ENCODE measurements around the gene PCIF1. TPM values are rescaled to one million over a fixed set of nuclear protein-coding genes. Genes with fewer than 3 reads are reported as not detected.

Gene PCIF1
- total and polyA plus RNA-seq, 9 of the 15 experiments (the other 6 are each of a cell fraction or from before 2014, with no cell fraction given): 5.8 to 29.4 (median 11.3) TPM

DNA sequence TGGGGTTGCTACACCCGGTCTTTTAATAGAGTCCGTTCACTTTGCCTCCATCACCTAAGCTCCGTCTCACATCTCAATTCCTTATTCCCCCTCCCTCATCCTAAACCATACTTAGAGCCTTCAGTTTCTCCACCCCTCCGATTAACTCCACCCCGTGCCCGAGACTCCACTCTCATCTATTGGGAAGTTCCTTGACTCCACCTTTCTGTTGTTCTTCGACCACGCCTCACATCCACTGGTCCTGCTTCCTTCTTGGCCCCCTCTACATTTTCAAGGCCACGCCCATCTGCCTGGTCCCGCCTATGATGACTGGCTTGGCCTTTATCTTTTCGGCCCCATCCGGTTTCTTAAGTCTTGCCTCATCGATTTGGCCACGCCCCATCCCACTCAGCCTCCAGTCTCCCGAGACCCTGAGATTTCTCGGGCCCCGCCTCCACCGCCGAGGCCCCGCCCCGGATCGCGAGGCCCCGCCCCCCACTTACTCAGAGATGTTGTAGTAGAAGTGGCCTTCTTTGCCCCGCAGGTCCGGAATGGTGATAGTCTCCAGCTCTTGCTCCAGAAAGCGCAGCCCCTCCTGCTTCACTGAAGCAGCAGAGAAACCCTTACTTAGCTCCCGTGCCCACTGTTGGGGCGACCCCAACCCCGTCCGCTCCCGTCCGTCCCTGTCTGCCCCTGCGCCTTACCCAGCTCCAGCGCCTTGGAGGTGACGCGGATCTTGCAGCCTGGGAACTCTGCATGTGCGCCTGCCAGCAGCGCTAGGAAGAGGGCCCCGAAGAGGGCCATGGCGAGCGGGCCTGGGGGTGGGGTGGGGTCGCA, 23.6 kb upstream of the PCIF1 start (continued):
- TF ChIP-seq, protein P1, sequence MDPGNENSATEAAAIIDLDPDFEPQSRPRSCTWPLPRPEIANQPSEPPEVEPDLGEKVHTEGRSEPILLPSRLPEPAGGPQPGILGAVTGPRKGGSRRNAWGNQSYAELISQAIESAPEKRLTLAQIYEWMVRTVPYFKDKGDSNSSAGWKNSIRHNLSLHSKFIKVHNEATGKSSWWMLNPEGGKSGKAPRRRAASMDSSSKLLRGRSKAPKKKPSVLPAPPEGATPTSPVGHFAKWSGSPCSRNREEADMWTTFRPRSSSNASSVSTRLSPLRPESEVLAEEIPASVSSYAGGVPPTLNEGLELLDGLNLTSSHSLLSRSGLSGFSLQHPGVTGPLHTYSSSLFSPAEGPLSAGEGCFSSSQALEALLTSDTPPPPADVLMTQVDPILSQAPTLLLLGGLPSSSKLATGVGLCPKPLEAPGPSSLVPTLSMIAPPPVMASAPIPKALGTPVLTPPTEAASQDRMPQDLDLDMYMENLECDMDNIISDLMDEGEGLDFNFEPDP (CRISPR knock-in tag; IDR thresholded peaks at IDR 0.05): no peak
- no peak for TF ChIP-seq ZNF232 (CRISPR knock-in tag; IDR thresholded peaks at IDR 0.05)
- TF ChIP-seq, protein P2, sequence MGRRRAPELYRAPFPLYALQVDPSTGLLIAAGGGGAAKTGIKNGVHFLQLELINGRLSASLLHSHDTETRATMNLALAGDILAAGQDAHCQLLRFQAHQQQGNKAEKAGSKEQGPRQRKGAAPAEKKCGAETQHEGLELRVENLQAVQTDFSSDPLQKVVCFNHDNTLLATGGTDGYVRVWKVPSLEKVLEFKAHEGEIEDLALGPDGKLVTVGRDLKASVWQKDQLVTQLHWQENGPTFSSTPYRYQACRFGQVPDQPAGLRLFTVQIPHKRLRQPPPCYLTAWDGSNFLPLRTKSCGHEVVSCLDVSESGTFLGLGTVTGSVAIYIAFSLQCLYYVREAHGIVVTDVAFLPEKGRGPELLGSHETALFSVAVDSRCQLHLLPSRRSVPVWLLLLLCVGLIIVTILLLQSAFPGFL (CRISPR knock-in tag; IDR thresholded peaks at IDR 0.05): no peak
- no peak for TF ChIP-seq NR2F6 (CRISPR knock-in tag; IDR thresholded peaks at IDR 0.05)
- TF ChIP-seq, protein P3, sequence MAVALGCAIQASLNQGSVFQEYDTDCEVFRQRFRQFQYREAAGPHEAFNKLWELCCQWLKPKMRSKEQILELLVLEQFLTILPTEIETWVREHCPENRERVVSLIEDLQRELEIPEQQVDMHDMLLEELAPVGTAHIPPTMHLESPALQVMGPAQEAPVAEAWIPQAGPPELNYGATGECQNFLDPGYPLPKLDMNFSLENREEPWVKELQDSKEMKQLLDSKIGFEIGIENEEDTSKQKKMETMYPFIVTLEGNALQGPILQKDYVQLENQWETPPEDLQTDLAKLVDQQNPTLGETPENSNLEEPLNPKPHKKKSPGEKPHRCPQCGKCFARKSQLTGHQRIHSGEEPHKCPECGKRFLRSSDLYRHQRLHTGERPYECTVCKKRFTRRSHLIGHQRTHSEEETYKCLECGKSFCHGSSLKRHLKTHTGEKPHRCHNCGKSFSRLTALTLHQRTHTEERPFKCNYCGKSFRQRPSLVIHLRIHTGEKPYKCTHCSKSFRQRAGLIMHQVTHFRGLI (CRISPR knock-in tag; IDR thresholded peaks at IDR 0.05): no peak
- TF ChIP-seq, protein P4, sequence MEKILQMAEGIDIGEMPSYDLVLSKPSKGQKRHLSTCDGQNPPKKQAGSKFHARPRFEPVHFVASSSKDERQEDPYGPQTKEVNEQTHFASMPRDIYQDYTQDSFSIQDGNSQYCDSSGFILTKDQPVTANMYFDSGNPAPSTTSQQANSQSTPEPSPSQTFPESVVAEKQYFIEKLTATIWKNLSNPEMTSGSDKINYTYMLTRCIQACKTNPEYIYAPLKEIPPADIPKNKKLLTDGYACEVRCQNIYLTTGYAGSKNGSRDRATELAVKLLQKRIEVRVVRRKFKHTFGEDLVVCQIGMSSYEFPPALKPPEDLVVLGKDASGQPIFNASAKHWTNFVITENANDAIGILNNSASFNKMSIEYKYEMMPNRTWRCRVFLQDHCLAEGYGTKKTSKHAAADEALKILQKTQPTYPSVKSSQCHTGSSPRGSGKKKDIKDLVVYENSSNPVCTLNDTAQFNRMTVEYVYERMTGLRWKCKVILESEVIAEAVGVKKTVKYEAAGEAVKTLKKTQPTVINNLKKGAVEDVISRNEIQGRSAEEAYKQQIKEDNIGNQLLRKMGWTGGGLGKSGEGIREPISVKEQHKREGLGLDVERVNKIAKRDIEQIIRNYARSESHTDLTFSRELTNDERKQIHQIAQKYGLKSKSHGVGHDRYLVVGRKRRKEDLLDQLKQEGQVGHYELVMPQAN (IDR thresholded peaks at IDR 0.05; ENCODE audit: borderline replicate concordance): no peak; the same call in 1 of the 2 replicates
- TF ChIP-seq MYC (IDR thresholded peaks at IDR 0.05; ENCODE audit: low read depth, low read length): peak; percentile 55
- TF ChIP-seq MYC (CRISPR knock-in tag; IDR thresholded peaks at IDR 0.05; ENCODE audit: borderline replicate concordance, low read depth): no peak
- no peak for TF ChIP-seq PCBP1 (IDR thresholded peaks at IDR 0.05; ENCODE audit: low read depth, low read length, poor library complexity, severe bottlenecking)
- TF ChIP-seq, protein P5, sequence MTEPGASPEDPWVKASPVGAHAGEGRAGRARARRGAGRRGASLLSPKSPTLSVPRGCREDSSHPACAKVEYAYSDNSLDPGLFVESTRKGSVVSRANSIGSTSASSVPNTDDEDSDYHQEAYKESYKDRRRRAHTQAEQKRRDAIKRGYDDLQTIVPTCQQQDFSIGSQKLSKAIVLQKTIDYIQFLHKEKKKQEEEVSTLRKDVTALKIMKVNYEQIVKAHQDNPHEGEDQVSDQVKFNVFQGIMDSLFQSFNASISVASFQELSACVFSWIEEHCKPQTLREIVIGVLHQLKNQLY (CRISPR knock-in tag; conservative IDR thresholded peaks at IDR 0.05): no peak
- TF ChIP-seq, protein P6, sequence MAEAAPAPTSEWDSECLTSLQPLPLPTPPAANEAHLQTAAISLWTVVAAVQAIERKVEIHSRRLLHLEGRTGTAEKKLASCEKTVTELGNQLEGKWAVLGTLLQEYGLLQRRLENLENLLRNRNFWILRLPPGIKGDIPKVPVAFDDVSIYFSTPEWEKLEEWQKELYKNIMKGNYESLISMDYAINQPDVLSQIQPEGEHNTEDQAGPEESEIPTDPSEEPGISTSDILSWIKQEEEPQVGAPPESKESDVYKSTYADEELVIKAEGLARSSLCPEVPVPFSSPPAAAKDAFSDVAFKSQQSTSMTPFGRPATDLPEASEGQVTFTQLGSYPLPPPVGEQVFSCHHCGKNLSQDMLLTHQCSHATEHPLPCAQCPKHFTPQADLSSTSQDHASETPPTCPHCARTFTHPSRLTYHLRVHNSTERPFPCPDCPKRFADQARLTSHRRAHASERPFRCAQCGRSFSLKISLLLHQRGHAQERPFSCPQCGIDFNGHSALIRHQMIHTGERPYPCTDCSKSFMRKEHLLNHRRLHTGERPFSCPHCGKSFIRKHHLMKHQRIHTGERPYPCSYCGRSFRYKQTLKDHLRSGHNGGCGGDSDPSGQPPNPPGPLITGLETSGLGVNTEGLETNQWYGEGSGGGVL (CRISPR knock-in tag; IDR thresholded peaks at IDR 0.05): no peak
- no peak for TF ChIP-seq SPI1 (IDR thresholded peaks at IDR 0.05; ENCODE audit: borderline replicate concordance, low read depth, low read length)
- peak; percentile 51; the same call in 1 of the 2 replicates for TF ChIP-seq ELF1 (tag; IDR thresholded peaks at IDR 0.05)
- TF ChIP-seq CTBP1 (IDR thresholded peaks at IDR 0.05; ENCODE audit: borderline replicate concordance): peak; percentile 80
- TF ChIP-seq CBX3 (IDR thresholded peaks at IDR 0.05; ENCODE audit: borderline replicate concordance in 1 of 2, low read length in 2 of 2): no peak
- no peak for TF ChIP-seq RBM39 (optimal IDR thresholded peaks at IDR 0.05; ENCODE audit: low read depth, low read length)
- no peak for TF ChIP-seq SRSF3 (IDR thresholded peaks at IDR 0.05; ENCODE audit: insufficient read depth, low read length)
- TF ChIP-seq GATAD2A (IDR thresholded peaks at IDR 0.05): no peak

All from K562 (cell line).